GM12874 (cell line): ENCODE measurements around the gene NACC2.

Experiments used
- TF ChIP-seq, protein P1 (sequence below): IDR thresholded peaks from 2 replicates; pipeline ENCODE4 v1.5.1; 2011; ENCODE audit warnings: low read depth, mild to moderate bottlenecking, control low read depth, low read length, moderate library complexity; ENCODE audit not compliant: insufficient read depth

The NACC2 gene

DNA sequence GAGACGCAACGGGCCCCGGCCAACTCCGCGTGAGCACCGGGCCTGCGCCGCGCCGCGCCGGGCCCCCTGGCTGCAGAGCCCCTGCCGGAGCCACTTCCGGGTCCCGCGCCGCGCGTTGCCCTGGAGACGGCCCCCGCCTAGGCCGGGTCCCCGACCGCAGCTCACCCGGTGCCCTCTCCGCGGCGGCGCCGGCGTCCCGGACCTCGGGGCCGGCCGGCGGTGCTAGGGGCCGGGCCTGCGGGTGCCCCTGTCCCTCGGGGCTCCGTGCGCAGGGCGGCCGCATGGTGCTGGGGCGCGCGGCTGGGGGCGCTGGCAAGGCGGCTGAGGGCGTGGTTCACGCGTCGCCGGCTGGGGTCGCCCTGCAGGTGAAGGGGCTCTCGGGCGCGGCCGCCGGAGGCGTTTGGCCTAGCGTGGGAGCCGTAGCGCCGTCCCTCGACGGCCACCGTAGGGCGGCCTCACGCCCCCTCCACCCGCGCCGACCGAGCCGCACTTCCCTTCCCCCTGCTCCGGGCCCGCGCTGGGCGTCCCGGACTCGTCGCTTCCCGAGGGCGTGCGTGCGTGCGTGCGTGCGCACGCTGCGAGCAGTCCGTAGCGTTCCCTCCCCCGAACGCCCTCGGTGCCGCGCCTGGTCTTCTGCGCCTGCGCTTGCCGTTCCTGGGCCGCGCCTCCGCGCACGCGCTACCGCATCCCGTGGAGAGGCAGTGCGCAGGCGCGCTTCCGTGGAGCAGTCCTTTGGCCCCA lies 23.4 kb upstream of the NACC2 start, which contains the start of gene TMEM250:
Gene TMEM250, minus strand, starts transcription at position 556 of the 741 bp plus-strand sequence. CDS start 1,975 bp downstream, outside the sequence.
- TF ChIP-seq, protein P1, sequence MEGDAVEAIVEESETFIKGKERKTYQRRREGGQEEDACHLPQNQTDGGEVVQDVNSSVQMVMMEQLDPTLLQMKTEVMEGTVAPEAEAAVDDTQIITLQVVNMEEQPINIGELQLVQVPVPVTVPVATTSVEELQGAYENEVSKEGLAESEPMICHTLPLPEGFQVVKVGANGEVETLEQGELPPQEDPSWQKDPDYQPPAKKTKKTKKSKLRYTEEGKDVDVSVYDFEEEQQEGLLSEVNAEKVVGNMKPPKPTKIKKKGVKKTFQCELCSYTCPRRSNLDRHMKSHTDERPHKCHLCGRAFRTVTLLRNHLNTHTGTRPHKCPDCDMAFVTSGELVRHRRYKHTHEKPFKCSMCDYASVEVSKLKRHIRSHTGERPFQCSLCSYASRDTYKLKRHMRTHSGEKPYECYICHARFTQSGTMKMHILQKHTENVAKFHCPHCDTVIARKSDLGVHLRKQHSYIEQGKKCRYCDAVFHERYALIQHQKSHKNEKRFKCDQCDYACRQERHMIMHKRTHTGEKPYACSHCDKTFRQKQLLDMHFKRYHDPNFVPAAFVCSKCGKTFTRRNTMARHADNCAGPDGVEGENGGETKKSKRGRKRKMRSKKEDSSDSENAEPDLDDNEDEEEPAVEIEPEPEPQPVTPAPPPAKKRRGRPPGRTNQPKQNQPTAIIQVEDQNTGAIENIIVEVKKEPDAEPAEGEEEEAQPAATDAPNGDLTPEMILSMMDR, result no peak

DNA sequence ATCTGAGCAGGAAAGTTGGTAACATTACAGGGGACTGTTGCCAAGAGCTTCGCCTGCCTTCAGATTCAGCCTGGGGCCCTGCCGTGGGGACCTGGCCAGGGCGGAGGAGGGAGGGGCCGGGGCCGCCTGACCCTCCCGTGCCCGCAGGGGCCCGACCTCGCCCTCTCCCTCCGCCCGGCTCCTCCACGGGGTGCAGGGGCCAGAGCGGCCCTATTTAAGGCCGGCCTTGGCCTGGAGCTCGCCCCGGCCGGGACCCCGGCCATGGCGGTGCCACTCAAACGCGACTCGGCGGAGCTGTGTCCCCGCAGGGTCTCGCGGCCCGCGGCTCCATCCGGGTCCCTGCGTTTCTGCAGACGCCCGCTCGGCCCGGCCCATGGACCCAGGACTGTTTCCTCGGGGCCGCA lies 22.8 kb upstream of the NACC2 start:
- TF ChIP-seq, protein P1, result no peak

DNA sequence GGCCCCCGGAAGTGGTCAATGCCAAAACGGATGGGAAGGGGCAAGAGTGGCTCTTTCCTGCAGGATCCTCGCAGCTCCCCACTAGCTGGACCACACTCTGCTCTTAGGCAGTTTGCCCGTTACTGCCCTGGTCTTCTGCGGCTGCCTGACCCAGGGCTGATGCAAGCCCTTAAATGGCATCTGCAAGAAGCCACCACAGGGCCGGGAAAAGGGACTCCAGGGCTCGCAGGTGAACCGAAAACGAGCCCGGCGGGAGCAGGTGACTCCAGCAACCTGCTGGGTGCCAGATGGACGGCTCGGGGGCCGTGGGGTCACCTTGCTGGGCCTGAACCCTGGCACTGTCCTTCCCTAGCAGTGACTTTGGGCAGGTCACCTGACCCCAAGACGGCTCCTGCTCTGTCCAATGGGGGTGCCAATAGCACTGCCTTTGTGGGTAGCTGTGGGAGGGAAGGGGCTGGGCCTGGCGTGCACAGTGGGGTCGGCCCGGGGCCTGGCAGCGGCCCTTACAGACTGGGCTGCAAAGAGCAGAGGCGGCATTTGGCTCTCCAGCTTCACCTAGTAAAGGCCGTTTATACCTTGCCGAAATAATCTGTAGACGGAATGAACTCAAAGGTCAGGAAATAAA lies 22.3 kb upstream of the NACC2 start:
- TF ChIP-seq, protein P1, result no peak

DNA sequence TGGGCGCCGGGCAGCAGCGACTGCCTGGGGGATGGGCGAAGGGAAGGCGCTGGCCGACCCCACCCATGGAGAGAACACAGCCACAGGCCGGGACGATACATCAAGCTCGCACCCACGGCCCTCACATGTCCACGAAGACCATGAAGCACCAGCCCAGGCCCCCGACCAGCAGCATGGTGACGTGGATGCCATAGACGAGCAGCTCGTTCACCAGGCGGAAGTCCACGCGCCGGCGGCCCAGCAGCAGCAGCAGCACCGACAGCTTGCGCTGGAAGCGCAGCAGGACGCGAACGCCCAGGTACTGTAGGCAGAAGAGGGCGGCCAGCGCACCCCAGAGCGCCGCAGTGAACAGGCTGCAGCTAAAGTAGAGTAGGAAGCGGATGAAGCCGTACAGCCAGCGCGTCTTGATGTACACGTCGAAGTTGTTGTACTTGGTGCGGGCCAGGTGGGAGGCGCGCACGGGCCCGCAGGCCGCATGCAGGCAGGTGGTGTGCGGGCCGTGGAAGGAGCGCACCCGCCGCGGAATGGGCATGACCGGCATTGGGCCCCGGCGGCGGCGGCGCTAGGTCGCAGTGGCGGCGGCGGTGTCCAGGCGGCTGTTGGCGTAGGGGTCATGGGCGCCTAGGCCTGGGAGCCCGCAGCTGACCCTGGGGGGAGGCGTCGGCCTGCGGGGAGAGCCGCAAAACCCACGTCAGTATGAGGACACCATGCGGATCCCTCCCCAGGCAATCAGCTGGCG lies 21.4 kb upstream of the NACC2 start:
- TF ChIP-seq, protein P1, result no peak

DNA sequence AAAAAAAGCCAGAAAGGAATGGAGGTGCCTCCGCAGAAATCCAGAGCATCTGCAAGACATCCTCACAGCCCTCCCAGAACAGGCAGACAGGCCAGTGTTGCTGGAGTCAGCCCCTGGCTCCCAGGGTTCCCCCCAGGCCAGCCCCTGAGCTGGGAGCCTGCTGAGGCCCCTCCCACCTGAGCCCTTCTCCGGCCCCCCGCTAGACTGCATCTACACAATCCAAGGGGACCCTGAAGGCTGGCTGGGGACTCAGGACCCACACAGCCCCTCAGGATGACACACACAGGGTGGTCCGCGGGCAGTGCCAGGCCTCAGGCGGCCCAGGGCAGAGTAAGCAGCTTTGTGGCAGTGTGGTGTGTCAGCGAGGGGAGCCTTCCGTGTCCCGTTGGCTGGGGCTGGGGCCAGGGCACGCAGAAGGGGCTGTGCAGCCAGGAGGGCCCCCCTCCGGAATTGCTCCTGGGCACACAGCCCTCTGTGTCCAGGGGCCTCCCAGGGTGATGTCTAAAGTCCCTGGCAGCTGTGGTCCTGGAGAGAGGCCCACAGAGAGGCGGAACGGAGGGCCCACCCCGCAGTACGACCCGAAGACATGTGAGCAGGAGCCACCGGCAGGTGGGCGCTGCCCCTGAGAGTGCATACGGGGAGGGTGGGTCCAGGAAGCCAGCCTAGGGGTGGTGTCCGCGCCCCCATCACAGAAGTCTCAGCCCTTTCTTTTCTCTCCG lies 20.7 kb upstream of the NACC2 start:
- TF ChIP-seq, protein P1, result no peak

DNA sequence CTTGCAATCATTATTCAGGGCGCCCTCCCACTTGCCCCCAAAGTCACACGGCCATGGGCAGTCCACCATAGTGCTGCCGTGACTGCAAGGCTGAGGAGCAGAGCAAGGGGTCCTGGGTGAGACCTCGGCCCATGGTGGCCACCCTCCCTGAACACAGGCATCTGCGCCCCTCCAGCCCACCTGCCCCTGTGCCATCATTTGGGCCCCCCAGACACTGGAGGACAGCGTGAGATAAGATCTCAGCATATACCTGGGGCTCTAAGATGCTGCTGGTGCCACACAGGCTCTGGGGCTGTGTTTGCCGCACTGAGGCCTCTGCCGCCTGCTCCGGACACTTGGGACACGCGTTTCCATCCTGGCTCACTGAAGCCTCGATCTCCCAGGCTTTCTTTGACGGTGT lies 20.1 kb upstream of the NACC2 start:
- TF ChIP-seq, protein P1, result no peak

DNA sequence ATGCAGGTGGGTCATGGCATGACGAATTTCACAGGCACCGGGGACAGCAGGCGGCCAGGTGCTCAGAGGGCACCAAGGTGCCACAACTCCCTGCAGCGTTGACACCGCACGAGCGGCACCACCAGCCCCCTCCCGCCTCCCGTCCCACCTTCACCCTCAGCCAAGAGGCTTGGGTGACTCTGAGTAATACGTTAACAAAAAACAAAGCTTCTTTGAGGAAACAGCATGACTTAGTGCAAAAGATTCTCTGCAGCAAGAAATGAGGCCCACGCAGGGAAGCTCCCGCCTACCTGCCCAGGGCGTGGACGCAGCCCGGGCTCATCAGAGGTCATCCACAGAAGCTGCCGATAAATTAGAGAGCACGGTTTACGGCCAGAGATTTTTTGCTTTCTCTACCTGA lies 19.5 kb upstream of the NACC2 start:
- TF ChIP-seq, protein P1, result no peak
